ENCODE results near the gene LMNB1. TPM values are rescaled to one million over a fixed set of nuclear protein-coding genes. Genes with fewer than 3 reads are reported as not detected.
A peak's percentile ranks its signal among the peaks of the same experiment; 100 is the strongest.

Gene LMNB1
- total RNA-seq, 2 donors from 2014 or later = 58.0 to 216 TPM

DNA sequence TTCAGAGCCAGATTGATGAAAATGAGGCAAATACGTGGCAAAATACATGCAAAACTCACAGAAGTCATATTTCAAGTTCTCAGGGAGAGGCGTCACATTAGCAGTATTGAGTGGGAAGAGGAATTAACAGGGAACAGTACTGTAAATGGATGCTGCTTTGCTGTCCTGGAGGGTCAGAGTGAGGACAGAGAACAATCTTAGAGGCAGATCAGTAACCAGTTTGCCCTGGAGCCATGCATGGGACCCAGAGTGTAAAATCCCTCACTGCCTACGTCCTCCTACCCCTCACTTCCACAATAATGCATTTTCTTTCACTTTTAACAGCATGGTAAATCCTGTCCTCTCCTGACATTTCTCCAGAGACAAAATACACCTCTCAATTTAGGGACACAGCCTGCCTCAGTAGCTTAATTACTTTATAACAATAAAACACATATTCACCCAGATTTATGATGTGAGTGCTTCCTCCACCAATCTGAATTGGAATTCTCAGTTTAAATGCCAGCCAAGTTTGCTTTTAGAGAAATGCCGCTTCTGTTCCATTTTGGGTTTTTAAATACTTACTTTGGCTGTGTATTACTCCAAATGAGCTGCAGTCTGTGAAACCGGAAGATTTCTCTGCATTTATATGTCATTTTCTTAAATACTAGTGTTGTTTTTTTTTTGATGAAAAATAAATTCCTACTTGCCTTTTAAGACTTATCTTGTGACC, 70.0 kb downstream of the LMNB1 start:
- TF ChIP-seq CTCF (IDR thresholded peaks at IDR 0.05) = no peak
- H3K36me3 ChIP-seq = no peaks in the 10 kb centered on the region
- no peaks in the 10 kb centered on the region for H3K9me3 ChIP-seq
- H3K27me3 ChIP-seq = no peaks in the 10 kb centered on the region
- no peak overlapping the region for H3K4me3 ChIP-seq
- no peak for DNase-seq
- H3K27ac ChIP-seq = no peak overlapping the region
- H3K9ac ChIP-seq (ENCODE audit: low read depth in 2 of 2, low read length in 2 of 2) = peak overlapping the region in 1 of 2 donors; percentile 59
- intact Hi-C loops (cut with DNase I) = no loop called here
- H3K4me1 ChIP-seq = peaks cover 12% of the 10 kb centered on the region

DNA sequence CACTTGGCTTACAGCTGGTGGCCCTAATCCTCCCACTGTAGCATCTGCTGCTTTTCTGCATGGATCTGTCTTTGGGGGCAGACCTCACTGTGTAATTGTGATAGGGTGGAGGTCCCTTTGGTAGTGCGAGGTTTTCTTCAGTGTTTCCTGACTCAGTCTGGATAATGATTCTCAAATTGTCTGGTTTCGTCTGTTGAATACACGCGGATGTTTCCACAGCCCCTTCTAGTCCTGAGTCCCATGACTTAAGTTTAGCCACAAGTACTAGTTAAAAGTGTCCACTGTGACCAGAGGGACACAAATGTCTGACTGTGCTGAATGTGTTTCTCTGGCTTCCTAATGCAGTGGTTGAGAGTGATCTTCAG, 70.5 kb downstream of the LMNB1 start:
- peaks cover 12% of the 10 kb centered on the region for H3K4me1 ChIP-seq
- peak overlapping the region in 1 of 2 donors; percentile 6 for H3K9ac ChIP-seq (ENCODE audit: low read depth in 2 of 2, low read length in 2 of 2)
- no peak for TF ChIP-seq CTCF (IDR thresholded peaks at IDR 0.05)
- no peak overlapping the region for H3K4me3 ChIP-seq
- H3K27me3 ChIP-seq = no peaks in the 10 kb centered on the region
- no peak overlapping the region for H3K27ac ChIP-seq
- no peaks in the 10 kb centered on the region for H3K36me3 ChIP-seq
- intact Hi-C loops (cut with DNase I) = no loop called here
- DNase-seq = no peak
- no peaks in the 10 kb centered on the region for H3K9me3 ChIP-seq

DNA sequence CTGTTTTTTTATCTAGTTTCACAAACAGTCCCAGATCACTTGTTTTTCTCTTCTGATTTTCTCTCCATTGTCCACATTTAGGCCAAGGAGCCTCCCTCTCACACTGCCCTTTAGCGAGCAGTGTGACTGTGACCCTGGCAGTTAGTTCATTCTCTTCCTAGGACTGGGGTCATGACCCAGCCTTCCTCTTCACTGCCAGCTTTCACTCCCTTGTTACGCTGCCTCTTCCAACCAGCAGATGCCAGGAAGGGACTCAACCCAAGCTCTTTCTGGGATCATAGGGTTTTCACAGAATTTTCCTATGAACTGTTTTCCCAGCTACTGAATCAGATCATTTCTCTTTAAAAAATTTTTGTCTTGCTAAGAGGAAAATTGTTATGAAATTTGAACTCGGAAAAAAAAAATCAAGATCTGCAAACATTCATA, 70.9 kb downstream of the LMNB1 start:
- Histone ChIP-seq H3K27ac (no peak overlapping the region), H3K27me3 (no peaks in the 10 kb centered on the region), H3K36me3 (no peaks in the 10 kb centered on the region), H3K4me1 (peaks cover 12% of the 10 kb centered on the region), H3K9ac (ENCODE audit: low read depth in 2 of 2, low read length in 2 of 2) (peak overlapping the region in 1 of 2 donors; percentile 6), H3K4me3 (no peak overlapping the region), H3K9me3 (no peaks in the 10 kb centered on the region)
- intact Hi-C loops (cut with DNase I) = no loop called here
- no peak for TF ChIP-seq CTCF (IDR thresholded peaks at IDR 0.05)
- DNase-seq = no peak

DNA sequence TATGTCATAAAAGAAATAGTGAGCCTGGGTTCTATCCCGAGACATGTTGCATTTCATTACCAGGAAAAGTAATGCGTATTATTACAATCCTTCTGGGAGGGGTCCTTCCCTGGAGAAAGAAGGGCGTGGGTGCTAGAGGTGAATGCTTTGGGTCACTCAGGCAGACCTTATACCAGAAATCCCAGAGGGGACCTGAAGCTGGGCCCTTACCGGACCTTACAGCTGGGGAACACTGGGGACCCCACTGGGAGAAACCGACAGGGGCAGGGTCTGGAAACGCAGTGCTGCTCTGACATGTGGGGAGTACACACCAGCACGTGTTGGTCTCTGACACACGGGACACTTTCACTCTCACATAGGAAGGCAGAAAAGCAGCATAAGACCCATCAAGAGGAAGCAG, 71.3 kb downstream of the LMNB1 start:
- no peak overlapping the region for H3K27ac ChIP-seq
- no peak for TF ChIP-seq CTCF (IDR thresholded peaks at IDR 0.05)
- H3K4me1 ChIP-seq = peaks cover 12% of the 10 kb centered on the region
- no peak overlapping the region for H3K9ac ChIP-seq (ENCODE audit: low read depth in 2 of 2, low read length in 2 of 2)
- no peaks in the 10 kb centered on the region for H3K27me3 ChIP-seq
- no peak overlapping the region for H3K4me3 ChIP-seq
- H3K36me3 ChIP-seq = no peaks in the 10 kb centered on the region
- H3K9me3 ChIP-seq = no peaks in the 10 kb centered on the region
- intact Hi-C loops (cut with DNase I) = no loop called here
- no peak for DNase-seq

GRCh38 chr5:126849101-126849678, 72.3 kb downstream of the LMNB1 start:
- TF ChIP-seq CTCF (IDR thresholded peaks at IDR 0.05) = no peak
- intact Hi-C loops (cut with DNase I) = no loop called here
- no peaks in the 10 kb centered on the region for H3K36me3 ChIP-seq
- H3K27ac ChIP-seq = no peak overlapping the region
- H3K9ac ChIP-seq (ENCODE audit: low read depth in 2 of 2, low read length in 2 of 2) = no peak overlapping the region
- no peaks in the 10 kb centered on the region for H3K9me3 ChIP-seq
- no peak for DNase-seq
- peaks cover 12% of the 10 kb centered on the region for H3K4me1 ChIP-seq
- no peak overlapping the region for H3K4me3 ChIP-seq
- H3K27me3 ChIP-seq = no peaks in the 10 kb centered on the region
